ENCODE results near the gene TUBA4B. TPM values are rescaled to one million over a fixed set of nuclear protein-coding genes. Genes with fewer than 3 reads are reported as not detected.
"Not testable (repeated sequence)": the region's sequence is repeated elsewhere in the genome, so short reads cannot be mapped to it uniquely, and the experiment has no call there.

Gene TUBA4B
- total and polyA plus RNA-seq, 4 experiments from 2014 or later = not detected

- POLR2A ChIA-PET (ENCODE audit: partially characterized antibody) = no interaction called here
- peaks cover 14% of the 10 kb centered on the region for H3K27me3 ChIP-seq (ENCODE audit: insufficient read depth, low read length)
- H3K36me3 Mint-ChIP-seq = no peaks in the 10 kb centered on the region
These were observed 53.0 kb downstream of the TUBA4B start for GRCh38 chr2:219306047-219306446.

GRCh38 chr2:219308142-219309101, 55.4 kb downstream of the TUBA4B start:
- ChIA-PET CTCF (ENCODE audit: partially characterized antibody) (interaction anchor here (1.2 to 1.4 kb wide), 2 partner anchors 64 to 278 kb away, joined by 3 read pairs; no protein-coding TSS in a partner anchor), POLR2A (ENCODE audit: partially characterized antibody) (no interaction called here)
- H3K36me3 Mint-ChIP-seq = no peaks in the 10 kb centered on the region

More at GRCh38 chr2:219306047-219306446, 53.0 kb downstream of the TUBA4B start:
- Mint-ChIP-seq H3K27ac (no peak overlapping the region), H3K9me3 (peaks cover 0 to 4% (median under 1%) of the 10 kb centered on the region in 8 donors), H3K27me3 (peaks cover 45 to 47% of the 10 kb centered on the region in 2 donors), H3K4me1 (peaks cover 0 to 3% (median under 1%) of the 10 kb centered on the region in 4 donors), H3K4me3 (no peak overlapping the region)
- no peak for DNase-seq
- H3K4me3 ChIP-seq (ENCODE audit: low read length in 2 of 2) = no peak overlapping the region
- H3K36me3 ChIP-seq (ENCODE audit: insufficient read depth, low read length) = no peaks in the 10 kb centered on the region
- intact Hi-C loops (cut with micrococcal nuclease) = no loop called here
- CTCF ChIA-PET (ENCODE audit: partially characterized antibody) = interaction anchor here (1.7 kb wide), 1 partner anchor 147 kb away, joined by 7 read pairs; the partner anchor contains the start of gene NHEJ1
- no peak overlapping the region for H3K27ac ChIP-seq (ENCODE audit: low read depth, low read length)
- H3K9me3 ChIP-seq (ENCODE audit: control insufficient read depth in 1 of 2, low read length in 2 of 2) = no peaks in the 10 kb centered on the region
- H3K4me1 ChIP-seq (ENCODE audit: insufficient read depth, low read length) = no peaks in the 10 kb centered on the region

GRCh38 chr2:219309278-219309677, 56.2 kb downstream of the TUBA4B start, which contains the start of gene PTPRN:
Gene PTPRN (minus strand): TSS chr2:219309401. CDS start chr2:219309332, 69 bp downstream.
- Histone ChIP-seq H3K36me3 (ENCODE audit: insufficient read depth, low read length) (no peaks in the 10 kb centered on the region), H3K27me3 (ENCODE audit: insufficient read depth, low read length) (peaks cover 18% of the 10 kb centered on the region), H3K9me3 (ENCODE audit: control insufficient read depth in 1 of 2, low read length in 2 of 2) (no peaks in the 10 kb centered on the region), H3K4me1 (ENCODE audit: insufficient read depth, low read length) (no peaks in the 10 kb centered on the region), H3K4me3 (ENCODE audit: low read length in 2 of 2) (no peak within 1 kb of the TSS), H3K27ac (ENCODE audit: low read depth, low read length) (no peak within 1 kb of the TSS)
- intact Hi-C loops (cut with micrococcal nuclease) = no loop called here
- peaks cover 37 to 43% of the 10 kb centered on the region in 2 donors for H3K27me3 Mint-ChIP-seq
- peak within 1 kb of the TSS in 1 of 7 donors; percentile 58 for H3K27ac Mint-ChIP-seq
- no peak within 1 kb of the TSS for H3K4me3 Mint-ChIP-seq
- CTCF ChIA-PET (ENCODE audit: partially characterized antibody) = interaction anchor here (1.5 to 1.6 kb wide), 2 partner anchors 9 to 44 kb away, joined by 5 to 8 read pairs; no protein-coding TSS in a partner anchor
- no peaks in the 10 kb centered on the region for H3K36me3 Mint-ChIP-seq
- POLR2A ChIA-PET (ENCODE audit: partially characterized antibody) = no interaction called here
- no peak for DNase-seq
- H3K4me1 Mint-ChIP-seq = peaks cover 0 to 3% (median under 1%) of the 10 kb centered on the region in 4 donors
- H3K9me3 Mint-ChIP-seq = peaks cover 0 to 5% (median 2%) of the 10 kb centered on the region in 8 donors

More at GRCh38 chr2:219308142-219309101, 55.4 kb downstream of the TUBA4B start:
- no peak overlapping the region for H3K4me3 Mint-ChIP-seq
- peaks cover 0 to 4% (median 2%) of the 10 kb centered on the region in 8 donors for H3K9me3 Mint-ChIP-seq
- intact Hi-C loops (cut with micrococcal nuclease) = no loop called here
- H3K4me1 ChIP-seq (ENCODE audit: insufficient read depth, low read length) = no peaks in the 10 kb centered on the region
- H3K27me3 ChIP-seq (ENCODE audit: insufficient read depth, low read length) = peaks cover 18% of the 10 kb centered on the region
- peak overlapping the region in 1 of 7 donors; percentile 58 for H3K27ac Mint-ChIP-seq
- no peak overlapping the region for H3K4me3 ChIP-seq (ENCODE audit: low read length in 2 of 2)
- peak; percentile 57 to 62 (median 61) for DNase-seq
- H3K36me3 ChIP-seq (ENCODE audit: insufficient read depth, low read length) = no peaks in the 10 kb centered on the region
- no peaks in the 10 kb centered on the region for H3K9me3 ChIP-seq (ENCODE audit: control insufficient read depth in 1 of 2, low read length in 2 of 2)
- peaks cover 40 to 42% of the 10 kb centered on the region in 2 donors for H3K27me3 Mint-ChIP-seq
- peaks cover 0 to 3% (median under 1%) of the 10 kb centered on the region in 4 donors for H3K4me1 Mint-ChIP-seq
- no peak overlapping the region for H3K27ac ChIP-seq (ENCODE audit: low read depth, low read length)

- CTCF ChIA-PET (ENCODE audit: partially characterized antibody) = interaction anchor here (1.1 to 1.9 kb wide), 3 partner anchors 15 to 283 kb away, joined by 3 to 6 read pairs (median 3); partner anchors contain the start of gene NHEJ1
- H3K9me3 Mint-ChIP-seq; H3K4me3 ChIP-seq (ENCODE audit: low read length in 2 of 2); H3K27me3 ChIP-seq (ENCODE audit: insufficient read depth, low read length); intact Hi-C loops (cut with micrococcal nuclease); H3K27ac ChIP-seq (ENCODE audit: low read depth, low read length); H3K36me3 Mint-ChIP-seq; H3K4me1 ChIP-seq (ENCODE audit: insufficient read depth, low read length); H3K27ac Mint-ChIP-seq; POLR2A ChIA-PET (ENCODE audit: partially characterized antibody); H3K36me3 ChIP-seq (ENCODE audit: insufficient read depth, low read length); DNase-seq; H3K4me3 Mint-ChIP-seq; H3K4me1 Mint-ChIP-seq; H3K9me3 ChIP-seq (ENCODE audit: control insufficient read depth in 1 of 2, low read length in 2 of 2): not testable (repeated sequence)
- H3K27me3 Mint-ChIP-seq = peaks cover 21 to 30% of the 10 kb centered on the region in 2 donors
These were observed 59.7 kb downstream of the TUBA4B start for GRCh38 chr2:219312683-219313263.

GRCh38 chr2:219314804-219315468, 61.9 kb downstream of the TUBA4B start:
- intact Hi-C loops (cut with micrococcal nuclease) = no loop called here
- H3K9me3 Mint-ChIP-seq = peaks cover 0 to 5% (median 0%) of the 10 kb centered on the region in 8 donors
- Histone ChIP-seq H3K27me3 (ENCODE audit: insufficient read depth, low read length) (peaks cover 4% of the 10 kb centered on the region), H3K4me3 (ENCODE audit: low read length in 2 of 2) (no peak overlapping the region), H3K36me3 (ENCODE audit: insufficient read depth, low read length) (no peaks in the 10 kb centered on the region), H3K27ac (ENCODE audit: low read depth, low read length) (no peak overlapping the region), H3K4me1 (ENCODE audit: insufficient read depth, low read length) (no peaks in the 10 kb centered on the region), H3K9me3 (ENCODE audit: control insufficient read depth in 1 of 2, low read length in 2 of 2) (no peaks in the 10 kb centered on the region)
- no peak overlapping the region for H3K27ac Mint-ChIP-seq
- ChIA-PET CTCF (ENCODE audit: partially characterized antibody) (interaction anchor here (0.7 kb wide), 1 partner anchor 12 kb away, joined by 4 read pairs; no protein-coding TSS in a partner anchor), POLR2A (ENCODE audit: partially characterized antibody) (no interaction called here)
- DNase-seq = no peak
- H3K27me3 Mint-ChIP-seq = peaks cover 9 to 19% of the 10 kb centered on the region in 2 donors
- H3K36me3 Mint-ChIP-seq = no peaks in the 10 kb centered on the region
- H3K4me1 Mint-ChIP-seq = peaks cover 0 to 1% (median 0%) of the 10 kb centered on the region in 4 donors
- H3K4me3 Mint-ChIP-seq = no peak overlapping the region
